Heart right ventricle (tissue), 16 donors: ENCODE data around the gene PNPLA2. TPM values are rescaled to one million over a fixed set of nuclear protein-coding genes. Genes with fewer than 3 reads are reported as not detected.

Source experiments
- ATAC-seq, 8 donors: fragments of 200-7000 bp; cut with Tn5 transposase; one replicate each; pipeline ENCODE4 v1.9.1; 2020; ENCODE audit warnings: mild to moderate bottlenecking in 8 of 8, moderate library complexity in 8 of 8, moderate number of reproducible peaks in 1 of 8
- DNase-seq, 2 donors: peaks; one replicate each; pipeline ENCODE4 v3.0.0-alpha.2; 2020
- H3K27ac ChIP-seq, 10 donors: fragments of 200-600 bp; sonication (generic) in 2 of 10; one replicate each; pipeline versions ENCODE4 v1.5.0 to v1.8.0; 2020 to 2022; ENCODE audit warnings: mild to moderate bottlenecking in 3 of 10
- H3K27me3 ChIP-seq, 7 donors: fragments of 200-600 bp; one replicate each; pipeline ENCODE4 v1.8.0; 2021 to 2022; ENCODE audit warnings: mild to moderate bottlenecking in 2 of 7
- H3K36me3 ChIP-seq, 9 donors: fragments of 200-600 bp; sonication (generic) in 1 of 9; one replicate each; pipeline versions ENCODE4 v1.5.0 to v1.8.0; 2020 to 2022; ENCODE audit warnings: mild to moderate bottlenecking in 2 of 9
- H3K4me1 ChIP-seq, 9 donors: fragments of 200-600 bp; sonication (generic) in 1 of 9; one replicate each; pipeline versions ENCODE4 v1.5.0 to v1.8.0; 2020 to 2022; ENCODE audit warnings: mild to moderate bottlenecking in 4 of 9
- H3K4me3 ChIP-seq, 10 donors: fragments of 200-600 bp; sonication (generic) in 2 of 10; one replicate each; pipeline versions ENCODE4 v1.5.0 to v1.8.0; 2020 to 2022; ENCODE audit warnings: mild to moderate bottlenecking in 7 of 10, moderate library complexity in 2 of 10
- H3K9me3 ChIP-seq, 11 donors: fragments of 200-600 bp in 10 of 11; sonication (generic) in 2 of 11; one replicate each; pipeline versions ENCODE4 v1.5.0 to v1.8.0; 2013 to 2022; ENCODE audit warnings: mild to moderate bottlenecking in 2 of 11, control low read depth in 1 of 11, moderate library complexity in 1 of 11
- WGBS, 2 donors: extraction: QIAGEN DNeasy Blood & Tissue Kit; methylation state at CpG; one replicate each; pipeline ENCODE4 v1.1.7; 2013; ENCODE audit warnings: inconsistent platforms in 1 of 2; 5-methylcytosine and 5-hydroxymethylcytosine counted together
- intact Hi-C, 10 donors: fragments of 100-400 bp; cut with DNase I; formaldehyde crosslinking; loops; one replicate each; pipeline versions ENCODE4 v1.11.1 to v1.14.2; 2022
- polyA plus RNA-seq, 2 donors: library from polyadenylated mRNA; stranded (reverse); fragments of 200-250 nt; gene quantifications; one replicate each; pipeline ENCODE4 v1.2.3, GENCODE V29; 2013
- total RNA-seq, 10 donors: library from RNA; stranded (reverse); fragmentation: NEBNext Ultra II Directional in 3 of 10; extraction: Animal tissue kit (Norgen Biotek cat#: 25700) in 3 of 10; gene quantifications; one replicate each; pipeline versions ENCODE4 v1.2.1 to v1.2.4, GENCODE V29; 2021 to 2023
- TF ChIP-seq, protein P1 (sequence below), 9 donors: fragments of 200-600 bp; sonication (generic) in 2 of 9; IDR thresholded peaks; one replicate each; pipeline versions ENCODE4 v1.5.0 to v1.8.0; 2021 to 2022; ENCODE audit warnings: antibody characterized with exemption in 9 of 9, mild to moderate bottlenecking in 5 of 9, moderate library complexity in 1 of 9
- donor health status: Arrhythmogenic right ventricular cardiomyopathy.
- donor health status: ischemic (EF 13 %, LVEDD 7.1; RV severe dilation, severe dysfunction).
- donor health status: healthy with polysubstance abuse.
- donor health status: DM: no; HTN: yes; CAD: no.
- donor health status: DM: no; HTN: no; CAD: no.
- donor health status: ischemic (EF 25% LVEDD 6.9; RV normal size, moderate dysfunction).
- donor health status: ischemic (EF 25% LVEDD 5.7; RV mildly dilated, moderate dysfunction).
- donor health status: healthy.
- donor health status: DM: yes; HTN: yes; CAD: no.
- donor health status: Ischemic cardiomyopathy.
- donor health status: ischemic (EF 35%, LVEDD 5.7; RV mildly dilated, moderate dysfunction).
- donor health status: nonischemic (EF 11% LVEDD 7.7; RV severe dilation, severe dysfunction).
- donor health status: DM: yes; HTN: yes; CAD: no.
- donor health status: PGD.
- donor health status: ischemic (EF 29% LVEDD 5.4; RV normal size, mild dysfunction).
- donor health status: nonischemic (EF 23%, LVEDD 6.1; RV moderate dilation, normal function).

PNPLA2 gene
- total and polyA plus RNA-seq, 12 donors, result 114 to 359 (median 247) TPM

- intact Hi-C loops, result loop anchor here in 6 of 10 donors (2.0 to 5.0 kb wide), 5 partner anchors 61 to 206 kb away; partner anchors contain the start of genes AP2A2 (in 1 of the 6) and CHID1 (in 1 of the 6)
- Histone ChIP-seq H3K27me3 (peaks cover 0 to 28% (median 0%) of the 10 kb centered on the region in 7 donors), H3K9me3 (no peaks in the 10 kb centered on the region), H3K36me3 (peaks cover 0 to 16% (median 0%) of the 10 kb centered on the region in 9 donors), H3K27ac (peak overlapping the region in 9 of 10 donors; percentile 94 to 100 (median 98)), H3K4me3 (no peak overlapping the region), H3K4me1 (peaks cover 39 to 81% (median 72%) of the 10 kb centered on the region in 9 donors)
- DNase-seq, result no peak
- ATAC-seq, result no peak
- TF ChIP-seq, protein P1, sequence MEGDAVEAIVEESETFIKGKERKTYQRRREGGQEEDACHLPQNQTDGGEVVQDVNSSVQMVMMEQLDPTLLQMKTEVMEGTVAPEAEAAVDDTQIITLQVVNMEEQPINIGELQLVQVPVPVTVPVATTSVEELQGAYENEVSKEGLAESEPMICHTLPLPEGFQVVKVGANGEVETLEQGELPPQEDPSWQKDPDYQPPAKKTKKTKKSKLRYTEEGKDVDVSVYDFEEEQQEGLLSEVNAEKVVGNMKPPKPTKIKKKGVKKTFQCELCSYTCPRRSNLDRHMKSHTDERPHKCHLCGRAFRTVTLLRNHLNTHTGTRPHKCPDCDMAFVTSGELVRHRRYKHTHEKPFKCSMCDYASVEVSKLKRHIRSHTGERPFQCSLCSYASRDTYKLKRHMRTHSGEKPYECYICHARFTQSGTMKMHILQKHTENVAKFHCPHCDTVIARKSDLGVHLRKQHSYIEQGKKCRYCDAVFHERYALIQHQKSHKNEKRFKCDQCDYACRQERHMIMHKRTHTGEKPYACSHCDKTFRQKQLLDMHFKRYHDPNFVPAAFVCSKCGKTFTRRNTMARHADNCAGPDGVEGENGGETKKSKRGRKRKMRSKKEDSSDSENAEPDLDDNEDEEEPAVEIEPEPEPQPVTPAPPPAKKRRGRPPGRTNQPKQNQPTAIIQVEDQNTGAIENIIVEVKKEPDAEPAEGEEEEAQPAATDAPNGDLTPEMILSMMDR (IDR thresholded peaks at IDR 0.05), result no peak
- WGBS, 2 donors, result 53 to 59% methylated on average over 8 of the region's 8 CpGs
Measured at GRCh38 chr11:845872-846495, 27.3 kb downstream of the PNPLA2 start.

DNA sequence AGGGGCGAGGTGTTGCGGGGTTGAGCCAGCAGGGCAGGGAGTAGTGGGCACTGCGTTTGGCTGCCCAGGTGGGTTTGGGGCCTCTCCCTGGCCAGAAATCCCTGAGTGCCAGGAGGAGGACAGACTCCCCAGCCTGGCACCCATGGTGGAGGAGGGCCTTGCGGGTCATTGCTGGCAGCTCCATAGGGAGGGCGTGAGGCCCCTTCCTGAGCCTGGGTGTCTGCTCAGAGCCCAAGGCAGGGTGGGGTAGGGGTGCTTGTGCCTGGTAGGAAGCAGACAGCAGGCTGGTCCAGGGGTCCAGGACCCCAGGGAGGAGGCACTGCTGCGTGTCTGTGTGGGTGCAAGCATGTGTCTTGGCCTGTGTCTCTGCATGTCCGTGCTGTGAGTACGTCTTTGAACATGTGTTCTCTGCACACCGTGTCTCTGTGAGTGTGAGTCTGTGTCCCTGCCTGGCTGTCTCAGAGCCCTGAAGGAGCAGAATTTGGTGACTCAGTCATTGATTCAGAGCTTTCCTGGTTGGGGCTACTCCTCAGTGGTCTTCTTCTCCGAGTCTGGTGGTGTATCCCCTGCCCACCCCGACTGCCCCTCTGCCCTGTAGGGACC lies 27.9 kb downstream of the PNPLA2 start:
- Histone ChIP-seq H3K27me3 (peaks cover 0 to 28% (median 0%) of the 10 kb centered on the region in 7 donors), H3K9me3 (no peaks in the 10 kb centered on the region), H3K4me1 (peaks cover 35 to 79% (median 68%) of the 10 kb centered on the region in 9 donors), H3K4me3 (no peak overlapping the region), H3K36me3 (peaks cover 0 to 14% (median 0%) of the 10 kb centered on the region in 9 donors), H3K27ac (peak overlapping the region in 7 of 10 donors; percentile 94 to 100 (median 99))
- WGBS, 2 donors, result 72 to 78% methylated on average over 11 of the region's 11 CpGs
- ATAC-seq, result no peak
- no peak for DNase-seq
- TF ChIP-seq, protein P1 (IDR thresholded peaks at IDR 0.05), result no peak
- intact Hi-C loops, result loop anchor here in 6 of 10 donors (5.0 kb wide), 4 partner anchors 61 to 206 kb away; partner anchors contain the start of genes AP2A2 (in 1 of the 6) and CHID1 (in 1 of the 6)

DNA sequence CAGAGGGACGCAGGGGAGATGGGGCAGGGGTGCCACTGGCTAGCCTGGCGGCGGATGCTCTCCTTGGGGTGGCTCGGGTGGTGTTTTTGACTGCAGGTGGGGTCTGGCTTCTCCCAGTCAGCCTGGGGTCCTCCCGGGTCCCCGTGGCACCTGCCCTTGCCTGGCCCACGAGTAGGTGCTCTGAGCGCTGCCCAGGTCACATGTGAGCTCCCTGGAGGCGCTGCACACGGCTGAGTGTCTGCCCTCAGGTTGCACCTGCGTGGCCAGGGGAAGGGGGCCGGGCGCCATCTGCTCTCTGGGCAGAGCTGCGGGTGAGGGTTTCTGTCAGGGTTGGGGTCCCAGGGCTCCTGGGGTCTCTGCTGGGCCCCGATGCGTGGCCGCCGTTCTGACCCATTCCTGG lies 29.2 kb downstream of the PNPLA2 start:
- TF ChIP-seq, protein P1 (IDR thresholded peaks at IDR 0.05), result no peak
- Histone ChIP-seq H3K9me3 (no peaks in the 10 kb centered on the region), H3K36me3 (peaks cover 0 to 14% (median 0%) of the 10 kb centered on the region in 9 donors), H3K4me3 (no peak overlapping the region), H3K4me1 (peaks cover 34 to 88% (median 65%) of the 10 kb centered on the region in 9 donors), H3K27me3 (peaks cover 0 to 28% (median 0%) of the 10 kb centered on the region in 7 donors), H3K27ac (no peak overlapping the region)
- intact Hi-C loops, result loop anchor here in 8 of 10 donors (1.0 to 5.0 kb wide), 6 partner anchors 59 to 204 kb away; partner anchors contain the start of genes AP2A2 (in 1 of the 8) and CHID1 (in 1 of the 8)
- DNase-seq (no peak), ATAC-seq (no peak)
- WGBS, 2 donors, result 82 to 85% methylated on average over 18 of the region's 18 CpGs

GRCh38 chr11:848380-848931 lies 29.7 kb downstream of the PNPLA2 start:
- TF ChIP-seq, protein P1 (IDR thresholded peaks at IDR 0.05), result peak; percentile 77 to 96 (median 87)
- ATAC-seq (peak in 1 of 8 donors; percentile 6), DNase-seq (peak in 1 of 2 donors; percentile 63)
- intact Hi-C loops, result loop anchor here in 8 of 10 donors (1.0 to 5.0 kb wide), 6 partner anchors 59 to 204 kb away; partner anchors contain the start of genes AP2A2 (in 1 of the 8) and CHID1 (in 1 of the 8)
- Histone ChIP-seq H3K4me1 (peaks cover 34 to 90% (median 61%) of the 10 kb centered on the region in 9 donors), H3K36me3 (peaks cover 0 to 14% (median 0%) of the 10 kb centered on the region in 9 donors), H3K9me3 (no peaks in the 10 kb centered on the region), H3K4me3 (peak overlapping the region in 1 of 10 donors; percentile 12), H3K27ac (no peak overlapping the region), H3K27me3 (peaks cover 0 to 28% (median 0%) of the 10 kb centered on the region in 7 donors)
- WGBS, 2 donors, result 33 to 38% methylated on average over 13 to 14 of the region's 14 CpGs
